ENCODE results near the gene AKAP13. TPM values are rescaled to one million over a fixed set of nuclear protein-coding genes. Genes with fewer than 3 reads are reported as not detected.

Gene AKAP13
- total RNA-seq, 4 donors from 2014 or later = 189 to 405 (median 244) TPM

DNA sequence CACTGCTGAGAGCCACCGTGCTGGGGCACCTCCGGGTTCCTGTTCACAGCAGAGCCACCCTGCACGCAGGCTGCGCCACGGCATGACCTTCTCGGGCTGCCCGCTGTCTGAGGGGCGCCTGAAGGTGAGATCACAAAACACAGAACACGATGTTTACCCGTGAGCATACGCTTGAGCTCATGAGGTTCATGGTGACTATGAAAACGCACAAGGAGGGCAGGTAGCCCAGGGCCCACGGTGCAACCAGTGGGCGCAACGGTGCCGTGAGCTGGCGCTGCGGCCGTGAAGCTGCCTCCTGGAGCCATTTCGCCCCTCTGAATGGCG, 378.2 kb downstream of the AKAP13 start:
- WGBS, 2 donors = 96 to 97% methylated on average over 15 to 21 of the region's 21 CpGs
- DNase-seq = no peak
- no peak for TF ChIP-seq POLR2A (IDR thresholded peaks at IDR 0.05)
- TF ChIP-seq, protein P1, sequence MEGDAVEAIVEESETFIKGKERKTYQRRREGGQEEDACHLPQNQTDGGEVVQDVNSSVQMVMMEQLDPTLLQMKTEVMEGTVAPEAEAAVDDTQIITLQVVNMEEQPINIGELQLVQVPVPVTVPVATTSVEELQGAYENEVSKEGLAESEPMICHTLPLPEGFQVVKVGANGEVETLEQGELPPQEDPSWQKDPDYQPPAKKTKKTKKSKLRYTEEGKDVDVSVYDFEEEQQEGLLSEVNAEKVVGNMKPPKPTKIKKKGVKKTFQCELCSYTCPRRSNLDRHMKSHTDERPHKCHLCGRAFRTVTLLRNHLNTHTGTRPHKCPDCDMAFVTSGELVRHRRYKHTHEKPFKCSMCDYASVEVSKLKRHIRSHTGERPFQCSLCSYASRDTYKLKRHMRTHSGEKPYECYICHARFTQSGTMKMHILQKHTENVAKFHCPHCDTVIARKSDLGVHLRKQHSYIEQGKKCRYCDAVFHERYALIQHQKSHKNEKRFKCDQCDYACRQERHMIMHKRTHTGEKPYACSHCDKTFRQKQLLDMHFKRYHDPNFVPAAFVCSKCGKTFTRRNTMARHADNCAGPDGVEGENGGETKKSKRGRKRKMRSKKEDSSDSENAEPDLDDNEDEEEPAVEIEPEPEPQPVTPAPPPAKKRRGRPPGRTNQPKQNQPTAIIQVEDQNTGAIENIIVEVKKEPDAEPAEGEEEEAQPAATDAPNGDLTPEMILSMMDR (IDR thresholded peaks at IDR 0.05) = no peak
- intact Hi-C loops (cut with DNase I) = no loop called here
- Histone ChIP-seq H3K36me3 (peaks cover 2 to 4% of the 10 kb centered on the region in 2 donors), H3K27me3 (no peaks in the 10 kb centered on the region), H3K4me3 (replicated peaks in 1 of 3) (no peak overlapping the region), H3K9me3 (no peaks in the 10 kb centered on the region), H3K27ac (no peak overlapping the region), H3K4me1 (peaks cover 11 to 20% of the 10 kb centered on the region in 2 donors)

- Histone ChIP-seq H3K4me1 (peaks cover 11 to 26% of the 10 kb centered on the region in 2 donors), H3K4me3 (replicated peaks in 1 of 3) (no peak overlapping the region), H3K27me3 (no peaks in the 10 kb centered on the region), H3K9me3 (no peaks in the 10 kb centered on the region), H3K36me3 (peaks cover 2 to 4% of the 10 kb centered on the region in 2 donors), H3K27ac (no peak overlapping the region)
- intact Hi-C loops (cut with DNase I) = no loop called here
- TF ChIP-seq, protein P1 (IDR thresholded peaks at IDR 0.05) = no peak
- no peak for TF ChIP-seq POLR2A (IDR thresholded peaks at IDR 0.05)
- DNase-seq = peak; percentile 72 to 75
- WGBS, 2 donors = 20 to 39% methylated on average over 6 to 7 of the region's 13 CpGs
These were observed 379.0 kb downstream of the AKAP13 start for GRCh38 chr15:85759376-85759775.

- DNase-seq = no peak
- Histone ChIP-seq H3K27me3 (no peaks in the 10 kb centered on the region), H3K36me3 (peaks cover 2 to 4% of the 10 kb centered on the region in 2 donors), H3K4me3 (replicated peaks in 1 of 3) (no peak overlapping the region), H3K9me3 (no peaks in the 10 kb centered on the region), H3K4me1 (peaks cover 11 to 26% of the 10 kb centered on the region in 2 donors), H3K27ac (no peak overlapping the region)
- 86 to 100% methylated on average over 4 to 5 of the region's 6 CpGs for WGBS, 2 donors
- TF ChIP-seq POLR2A (IDR thresholded peaks at IDR 0.05) = no peak
- intact Hi-C loops (cut with DNase I) = no loop called here
These were observed 379.6 kb downstream of the AKAP13 start for GRCh38 chr15:85760049-85760448.

DNA sequence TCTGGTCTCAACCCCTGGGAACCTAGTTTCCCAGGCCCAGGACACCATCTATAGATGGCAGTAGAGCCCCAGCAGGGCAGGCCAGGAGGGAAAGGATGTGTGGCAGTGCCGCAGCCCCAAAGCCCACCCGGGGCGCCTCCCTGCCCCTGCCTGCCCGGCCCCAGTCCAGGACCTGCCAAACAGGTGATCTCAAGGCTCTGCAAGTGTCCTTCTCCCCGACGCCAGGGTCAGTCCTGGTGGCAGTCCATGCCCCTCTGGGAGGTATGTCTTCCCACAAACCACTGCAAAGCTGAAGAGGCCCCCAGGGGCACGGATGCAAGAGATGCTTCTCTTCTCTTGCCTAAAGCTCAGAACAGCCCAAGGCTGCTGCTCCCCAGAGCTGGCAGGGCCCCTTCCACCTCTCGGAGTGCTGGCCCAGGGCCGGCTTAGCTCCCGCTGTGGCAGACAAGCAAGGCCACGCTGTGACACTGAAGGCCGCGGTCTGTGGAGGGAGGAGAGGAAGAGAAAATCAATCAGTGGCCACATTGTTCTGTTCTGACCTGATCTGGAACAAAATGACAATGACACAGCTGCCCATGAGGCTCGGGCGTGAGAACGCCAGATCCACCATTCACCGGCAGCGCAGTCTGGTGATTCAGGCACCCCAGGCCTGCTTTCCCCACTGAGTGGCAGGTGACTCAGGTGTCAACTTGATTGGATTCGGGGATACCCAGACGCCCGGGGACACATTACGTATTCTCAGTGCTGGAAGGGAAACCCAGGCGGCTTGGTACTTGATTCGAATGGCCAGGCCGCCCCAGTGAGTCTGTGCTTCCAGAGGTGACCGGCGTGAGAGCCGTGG, 380.3 kb downstream of the AKAP13 start:
- WGBS, 2 donors = 94% methylated on average over 23 to 28 of the region's 28 CpGs
- no peak for TF ChIP-seq POLR2A (IDR thresholded peaks at IDR 0.05)
- TF ChIP-seq, protein P1 (IDR thresholded peaks at IDR 0.05) = no peak
- Histone ChIP-seq H3K27me3 (no peaks in the 10 kb centered on the region), H3K9me3 (no peaks in the 10 kb centered on the region), H3K36me3 (peaks cover 2 to 4% of the 10 kb centered on the region in 2 donors), H3K4me3 (replicated peaks in 1 of 3) (no peak overlapping the region), H3K27ac (no peak overlapping the region), H3K4me1 (peaks cover 11 to 26% of the 10 kb centered on the region in 2 donors)
- intact Hi-C loops (cut with DNase I) = no loop called here
- no peak for DNase-seq

GRCh38 chr15:85761635-85762034, 381.2 kb downstream of the AKAP13 start:
- no peaks in the 10 kb centered on the region for H3K9me3 ChIP-seq
- intact Hi-C loops (cut with DNase I) = no loop called here
- H3K27ac ChIP-seq = no peak overlapping the region
- peaks cover 11 to 26% of the 10 kb centered on the region in 2 donors for H3K4me1 ChIP-seq
- H3K36me3 ChIP-seq = peaks cover 2 to 4% of the 10 kb centered on the region in 2 donors
- no peak overlapping the region for H3K4me3 ChIP-seq (replicated peaks in 1 of 3)
- no peaks in the 10 kb centered on the region for H3K27me3 ChIP-seq
- DNase-seq = no peak
- TF ChIP-seq, protein P1 (IDR thresholded peaks at IDR 0.05) = no peak
- no peak for TF ChIP-seq POLR2A (IDR thresholded peaks at IDR 0.05)
- WGBS, 2 donors = 84 to 91% methylated on average over 9 of the region's 9 CpGs
